MCF 10A (cell line): ENCODE measurements around the gene STXBP6. TPM values are rescaled to one million over a fixed set of nuclear protein-coding genes. Genes with fewer than 3 reads are reported as not detected.

Experiments
- BruUV-seq: library from RNA; stranded (reverse); fragments of 400-500 nt; replicated peaks from 2 replicates; lab custom pipeline; 2021; lab: Mats Ljungman, UMichigan
- CTCF ChIA-PET: fragments of 300-600 bp; sonication (Branson Sonifier 250); formaldehyde crosslinking; extraction: SDS; loops from one replicate; lab custom pipeline; 2021; ENCODE audit warnings: antibody characterized with exemption, inconsistent platforms; lab: Yijun Ruan, JAX
- POLR2A ChIA-PET: fragments of 300-600, 350-650 bp; sonication (Branson Sonifier 250); formaldehyde crosslinking; extraction: SDS; loops from one replicate; lab custom pipeline; 2020; ENCODE audit warnings: antibody characterized with exemption, inconsistent platforms; lab: Yijun Ruan, JAX
- DNase-seq: peaks from one replicate; pipeline ENCODE4 v3.0.0-alpha.2; 2018; ENCODE audit not compliant: unreplicated experiment
- H3K27ac Mint-ChIP-seq: one replicate; pipeline ENCODE4 v1.8.0; 2022; ENCODE audit warnings: mild to moderate bottlenecking, low read depth, mixed read lengths; ENCODE audit not compliant: unreplicated experiment
- H3K27me3 Mint-ChIP-seq: one replicate; pipeline ENCODE4 v1.8.0; 2022; ENCODE audit warnings: mixed read lengths; ENCODE audit not compliant: insufficient read depth, unreplicated experiment
- H3K36me3 Mint-ChIP-seq: one replicate; pipeline ENCODE4 v1.8.0; 2022; ENCODE audit warnings: mild to moderate bottlenecking, moderate library complexity, mixed read lengths; ENCODE audit not compliant: insufficient read depth, unreplicated experiment
- H3K4me1 Mint-ChIP-seq: one replicate; pipeline ENCODE4 v1.8.0; 2022; ENCODE audit warnings: mixed read lengths; ENCODE audit not compliant: insufficient read depth, unreplicated experiment
- H3K4me3 Mint-ChIP-seq: one replicate; pipeline ENCODE4 v1.8.0; 2022; ENCODE audit warnings: mild to moderate bottlenecking, moderate library complexity, mixed read lengths; ENCODE audit not compliant: unreplicated experiment
- H3K9me3 Mint-ChIP-seq: one replicate; pipeline ENCODE4 v1.8.0; 2022; ENCODE audit warnings: mixed read lengths; ENCODE audit not compliant: unreplicated experiment
- CTCF ChIP-seq: fragments of 200-600 bp; IDR thresholded peaks from one replicate; pipeline ENCODE4 v1.8.0; 2022; ENCODE audit warnings: antibody characterized with exemption, mild to moderate bottlenecking; ENCODE audit not compliant: unreplicated experiment
- intact Hi-C: fragments of 100-400 bp; cut with micrococcal nuclease; formaldehyde crosslinking; loops from 2 replicates; pipeline ENCODE4 v1.14.1; 2022
- total RNA-seq: library from RNA; stranded (reverse); gene quantifications from 2 replicates; pipeline ENCODE4 v1.2.3, GENCODE V29; 2022

STXBP6 gene
- total RNA-seq, 1 experiment from 2014 or later: not detected

- Mint-ChIP-seq H3K9me3 (no peaks in the 10 kb centered on the region), H3K4me1 (no peaks in the 10 kb centered on the region), H3K27ac (no peak overlapping the region), H3K27me3 (peaks cover 28% of the 10 kb centered on the region), H3K4me3 (no peak overlapping the region), H3K36me3 (no peaks in the 10 kb centered on the region)
- DNase-seq: no peak
- intact Hi-C loops: no loop called here
- TF ChIP-seq CTCF: no peak
- ChIA-PET CTCF (no interaction called here), POLR2A (no interaction called here)
- BruUV-seq: no TSS peak
Observed at GRCh38 chr14:24975393-24975792, 74.6 kb downstream of the STXBP6 start.

- intact Hi-C loops: no loop called here
- POLR2A ChIA-PET: no interaction called here
Observed at GRCh38 chr14:24974591-24975374, 75.2 kb downstream of the STXBP6 start.

GRCh38 chr14:24972844-24973243 lies 77.1 kb downstream of the STXBP6 start:
- DNase-seq: no peak
- Mint-ChIP-seq H3K27ac (no peak overlapping the region), H3K9me3 (no peaks in the 10 kb centered on the region), H3K4me1 (no peaks in the 10 kb centered on the region), H3K27me3 (peaks cover 6% of the 10 kb centered on the region), H3K4me3 (no peak overlapping the region), H3K36me3 (no peaks in the 10 kb centered on the region)
- no peak for TF ChIP-seq CTCF
- BruUV-seq: no TSS peak
- CTCF ChIA-PET: interaction anchor here (1.0 kb wide), 1 partner anchor 160 kb away, joined by 6 read pairs; no protein-coding TSS in a partner anchor
- POLR2A ChIA-PET: no interaction called here
- intact Hi-C loops: no loop called here

More at GRCh38 chr14:24974591-24975374, 75.2 kb downstream of the STXBP6 start:
- Mint-ChIP-seq H3K27me3 (peaks cover 24% of the 10 kb centered on the region), H3K36me3 (no peaks in the 10 kb centered on the region), H3K4me1 (no peaks in the 10 kb centered on the region), H3K4me3 (no peak overlapping the region), H3K9me3 (no peaks in the 10 kb centered on the region), H3K27ac (no peak overlapping the region)
- no peak for TF ChIP-seq CTCF
- DNase-seq: no peak
- BruUV-seq: no TSS peak
- CTCF ChIA-PET: no interaction called here

GRCh38 chr14:24971255-24971654 lies 78.7 kb downstream of the STXBP6 start:
- intact Hi-C loops: no loop called here
- H3K27me3 Mint-ChIP-seq: no peaks in the 10 kb centered on the region
- no peaks in the 10 kb centered on the region for H3K36me3 Mint-ChIP-seq
- no peaks in the 10 kb centered on the region for H3K4me1 Mint-ChIP-seq
- TF ChIP-seq CTCF: no peak
- CTCF ChIA-PET: no interaction called here
- BruUV-seq: no TSS peak
- H3K4me3 Mint-ChIP-seq: no peak overlapping the region
- POLR2A ChIA-PET: no interaction called here
- DNase-seq: no peak
- no peak overlapping the region for H3K27ac Mint-ChIP-seq
- H3K9me3 Mint-ChIP-seq: no peaks in the 10 kb centered on the region
